ENCODE measurements around the gene GFOD1.

GRCh38 chr6:13522656-13523055 lies 35.3 kb upstream of the GFOD1 start:
- TF ChIP-seq CTCF (IDR thresholded peaks at IDR 0.05) (no peak), POLR2A (IDR thresholded peaks at IDR 0.05) (no peak), EP300 (IDR thresholded peaks at IDR 0.05) (no peak), POLR2AphosphoS5 (IDR thresholded peaks at IDR 0.05) (peak; percentile 55)

Data from gastroesophageal sphincter (tissue), 3 donors.